Testis (tissue), 2 donors: ENCODE measurements around the gene MOCS2.

ENCODE experiments used
- POLR2A ChIP-seq: fragments of 450-650 bp; IDR thresholded peaks from one replicate; pipeline ENCODE4 v1.6.1; 2017; ENCODE audit warnings: antibody characterized with exemption, mild to moderate bottlenecking, moderate library complexity
- TF ChIP-seq, protein P1 (sequence below), 3 experiments: fragments of 450-650 bp in 2 of 3; fragments of 200-600 bp in 1 of 3; sonication (generic) in 1 of 3; IDR thresholded peaks; one replicate each; pipeline ENCODE4 v1.5.1; 2016 to 2019; ENCODE audit warnings: antibody characterized with exemption in 3 of 3, mild to moderate bottlenecking in 2 of 3, moderate library complexity in 1 of 3

DNA sequence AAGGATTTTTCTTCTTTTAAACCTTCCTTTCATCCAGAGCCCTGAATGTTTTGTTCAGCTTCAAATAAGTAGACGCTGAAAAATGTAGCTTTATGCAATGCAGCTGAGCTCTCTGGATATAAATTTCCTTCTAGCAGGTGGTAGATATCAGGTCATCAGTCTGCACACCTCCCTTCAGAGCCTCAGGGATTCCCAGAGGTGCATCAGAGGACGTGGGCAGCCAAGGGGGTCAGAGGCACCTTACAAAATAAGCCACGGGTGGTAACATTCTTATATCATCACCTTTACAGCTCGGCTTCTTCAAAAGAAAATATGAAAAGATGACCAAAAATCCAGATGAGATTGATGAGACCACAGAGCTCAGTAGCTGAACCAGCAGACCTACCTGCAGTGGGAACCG lies 19.3 kb downstream of the MOCS2 start:
- TF ChIP-seq, protein P1, sequence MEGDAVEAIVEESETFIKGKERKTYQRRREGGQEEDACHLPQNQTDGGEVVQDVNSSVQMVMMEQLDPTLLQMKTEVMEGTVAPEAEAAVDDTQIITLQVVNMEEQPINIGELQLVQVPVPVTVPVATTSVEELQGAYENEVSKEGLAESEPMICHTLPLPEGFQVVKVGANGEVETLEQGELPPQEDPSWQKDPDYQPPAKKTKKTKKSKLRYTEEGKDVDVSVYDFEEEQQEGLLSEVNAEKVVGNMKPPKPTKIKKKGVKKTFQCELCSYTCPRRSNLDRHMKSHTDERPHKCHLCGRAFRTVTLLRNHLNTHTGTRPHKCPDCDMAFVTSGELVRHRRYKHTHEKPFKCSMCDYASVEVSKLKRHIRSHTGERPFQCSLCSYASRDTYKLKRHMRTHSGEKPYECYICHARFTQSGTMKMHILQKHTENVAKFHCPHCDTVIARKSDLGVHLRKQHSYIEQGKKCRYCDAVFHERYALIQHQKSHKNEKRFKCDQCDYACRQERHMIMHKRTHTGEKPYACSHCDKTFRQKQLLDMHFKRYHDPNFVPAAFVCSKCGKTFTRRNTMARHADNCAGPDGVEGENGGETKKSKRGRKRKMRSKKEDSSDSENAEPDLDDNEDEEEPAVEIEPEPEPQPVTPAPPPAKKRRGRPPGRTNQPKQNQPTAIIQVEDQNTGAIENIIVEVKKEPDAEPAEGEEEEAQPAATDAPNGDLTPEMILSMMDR (IDR thresholded peaks at IDR 0.05): no peak
- no peak for TF ChIP-seq POLR2A
